ENCODE data around the gene KLF5.
"Not testable (repeated sequence)": the region's sequence is repeated elsewhere in the genome, so short reads cannot be mapped to it uniquely, and the experiment has no call there.

The KLF5 gene

GRCh38 chr13:73088332-73088935 lies 29.6 kb downstream of the KLF5 start:
- DNase-seq: no peak

GRCh38 chr13:73089213-73089612 lies 30.4 kb downstream of the KLF5 start:
- DNase-seq: no peak

GRCh38 chr13:73090116-73090822 lies 31.5 kb downstream of the KLF5 start:
- DNase-seq: peak; percentile 63

GRCh38 chr13:73090823-73091187 lies 32.0 kb downstream of the KLF5 start:
- DNase-seq: no peak

- no peak for DNase-seq
Observed at GRCh38 chr13:73092829-73093228, 34.0 kb downstream of the KLF5 start.

- peak; percentile 17 for DNase-seq
Observed at GRCh38 chr13:73096173-73096572, 37.4 kb downstream of the KLF5 start.

- DNase-seq: no peak
Observed at GRCh38 chr13:73096638-73097037, 37.8 kb downstream of the KLF5 start.

- not testable (repeated sequence) for DNase-seq
Observed at GRCh38 chr13:73100781-73101180, 42.0 kb downstream of the KLF5 start.

GRCh38 chr13:73101351-73102007 lies 42.7 kb downstream of the KLF5 start:
- no peak for DNase-seq

GRCh38 chr13:73103238-73103637 lies 44.4 kb downstream of the KLF5 start:
- no peak for DNase-seq

- DNase-seq: no peak
Observed at GRCh38 chr13:73106513-73107178, 47.8 kb downstream of the KLF5 start.

GRCh38 chr13:73107481-73107880 lies 48.7 kb downstream of the KLF5 start:
- DNase-seq: no peak

GRCh38 chr13:73107970-73108369 lies 49.2 kb downstream of the KLF5 start:
- no peak for DNase-seq

- peak; percentile 18 for DNase-seq
Observed at GRCh38 chr13:73109288-73109899, 50.6 kb downstream of the KLF5 start.

GRCh38 chr13:73109969-73110368 lies 51.2 kb downstream of the KLF5 start:
- no peak for DNase-seq

- DNase-seq: no peak
Observed at GRCh38 chr13:73110814-73111213, 52.0 kb downstream of the KLF5 start.

GRCh38 chr13:73111331-73111730 lies 52.5 kb downstream of the KLF5 start:
- peak; percentile 30 for DNase-seq

- DNase-seq: no peak
Observed at GRCh38 chr13:73119612-73120011, 60.8 kb downstream of the KLF5 start.

All from fibroblast of skin of scalp (primary cell).